ENCODE data around the gene ZW10.

DNA sequence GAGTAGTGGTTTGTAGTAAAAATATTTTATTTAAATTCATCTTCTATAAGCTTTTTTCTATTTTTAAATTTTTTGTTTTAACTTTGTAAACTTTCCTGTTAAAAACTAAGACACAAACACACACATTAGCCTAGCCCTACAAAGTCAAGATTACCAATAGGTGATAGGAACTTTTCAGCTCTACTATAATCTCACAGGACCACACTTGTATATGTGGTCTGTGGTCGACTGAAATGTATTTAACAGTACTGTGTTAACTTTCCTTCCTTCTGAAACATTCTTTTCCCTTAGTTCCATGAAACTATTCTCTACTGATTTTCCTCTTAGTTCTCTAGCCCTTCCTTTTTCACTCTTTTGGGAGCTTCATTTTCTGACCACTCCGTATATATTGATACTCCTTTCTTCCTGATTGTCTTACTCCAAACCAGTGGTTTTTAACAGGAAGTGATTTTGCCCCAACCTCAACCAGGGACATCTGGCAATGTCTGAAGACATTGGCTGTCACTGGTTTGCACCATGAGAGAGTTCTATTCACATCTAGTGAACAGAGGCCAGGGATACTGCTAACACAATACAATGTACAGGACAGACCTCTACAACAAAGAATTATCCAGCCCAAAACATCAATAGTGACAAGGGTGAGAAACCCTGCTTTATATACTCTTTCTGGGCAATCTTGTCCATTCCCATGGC is 8.8 kb downstream of the ZW10 start:
- TF ChIP-seq, protein P1, sequence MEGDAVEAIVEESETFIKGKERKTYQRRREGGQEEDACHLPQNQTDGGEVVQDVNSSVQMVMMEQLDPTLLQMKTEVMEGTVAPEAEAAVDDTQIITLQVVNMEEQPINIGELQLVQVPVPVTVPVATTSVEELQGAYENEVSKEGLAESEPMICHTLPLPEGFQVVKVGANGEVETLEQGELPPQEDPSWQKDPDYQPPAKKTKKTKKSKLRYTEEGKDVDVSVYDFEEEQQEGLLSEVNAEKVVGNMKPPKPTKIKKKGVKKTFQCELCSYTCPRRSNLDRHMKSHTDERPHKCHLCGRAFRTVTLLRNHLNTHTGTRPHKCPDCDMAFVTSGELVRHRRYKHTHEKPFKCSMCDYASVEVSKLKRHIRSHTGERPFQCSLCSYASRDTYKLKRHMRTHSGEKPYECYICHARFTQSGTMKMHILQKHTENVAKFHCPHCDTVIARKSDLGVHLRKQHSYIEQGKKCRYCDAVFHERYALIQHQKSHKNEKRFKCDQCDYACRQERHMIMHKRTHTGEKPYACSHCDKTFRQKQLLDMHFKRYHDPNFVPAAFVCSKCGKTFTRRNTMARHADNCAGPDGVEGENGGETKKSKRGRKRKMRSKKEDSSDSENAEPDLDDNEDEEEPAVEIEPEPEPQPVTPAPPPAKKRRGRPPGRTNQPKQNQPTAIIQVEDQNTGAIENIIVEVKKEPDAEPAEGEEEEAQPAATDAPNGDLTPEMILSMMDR (conservative IDR thresholded peaks at IDR 0.05; ENCODE audit: low read depth in 2 of 2): no peak
- TF ChIP-seq EZH2 (IDR thresholded peaks at IDR 0.05; ENCODE audit: low read depth, unreplicated experiment): no peak
- TF ChIP-seq EZH2phosphoT487 (IDR thresholded peaks at IDR 0.05; ENCODE audit: unreplicated experiment): no peak
- TF ChIP-seq, protein P2, sequence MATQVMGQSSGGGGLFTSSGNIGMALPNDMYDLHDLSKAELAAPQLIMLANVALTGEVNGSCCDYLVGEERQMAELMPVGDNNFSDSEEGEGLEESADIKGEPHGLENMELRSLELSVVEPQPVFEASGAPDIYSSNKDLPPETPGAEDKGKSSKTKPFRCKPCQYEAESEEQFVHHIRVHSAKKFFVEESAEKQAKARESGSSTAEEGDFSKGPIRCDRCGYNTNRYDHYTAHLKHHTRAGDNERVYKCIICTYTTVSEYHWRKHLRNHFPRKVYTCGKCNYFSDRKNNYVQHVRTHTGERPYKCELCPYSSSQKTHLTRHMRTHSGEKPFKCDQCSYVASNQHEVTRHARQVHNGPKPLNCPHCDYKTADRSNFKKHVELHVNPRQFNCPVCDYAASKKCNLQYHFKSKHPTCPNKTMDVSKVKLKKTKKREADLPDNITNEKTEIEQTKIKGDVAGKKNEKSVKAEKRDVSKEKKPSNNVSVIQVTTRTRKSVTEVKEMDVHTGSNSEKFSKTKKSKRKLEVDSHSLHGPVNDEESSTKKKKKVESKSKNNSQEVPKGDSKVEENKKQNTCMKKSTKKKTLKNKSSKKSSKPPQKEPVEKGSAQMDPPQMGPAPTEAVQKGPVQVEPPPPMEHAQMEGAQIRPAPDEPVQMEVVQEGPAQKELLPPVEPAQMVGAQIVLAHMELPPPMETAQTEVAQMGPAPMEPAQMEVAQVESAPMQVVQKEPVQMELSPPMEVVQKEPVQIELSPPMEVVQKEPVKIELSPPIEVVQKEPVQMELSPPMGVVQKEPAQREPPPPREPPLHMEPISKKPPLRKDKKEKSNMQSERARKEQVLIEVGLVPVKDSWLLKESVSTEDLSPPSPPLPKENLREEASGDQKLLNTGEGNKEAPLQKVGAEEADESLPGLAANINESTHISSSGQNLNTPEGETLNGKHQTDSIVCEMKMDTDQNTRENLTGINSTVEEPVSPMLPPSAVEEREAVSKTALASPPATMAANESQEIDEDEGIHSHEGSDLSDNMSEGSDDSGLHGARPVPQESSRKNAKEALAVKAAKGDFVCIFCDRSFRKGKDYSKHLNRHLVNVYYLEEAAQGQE (IDR thresholded peaks at IDR 0.05; ENCODE audit: unreplicated experiment): no peak
- TF ChIP-seq POLR2AphosphoS5 (IDR thresholded peaks at IDR 0.05; ENCODE audit: low read depth): no peak
- TF ChIP-seq, protein P3, sequence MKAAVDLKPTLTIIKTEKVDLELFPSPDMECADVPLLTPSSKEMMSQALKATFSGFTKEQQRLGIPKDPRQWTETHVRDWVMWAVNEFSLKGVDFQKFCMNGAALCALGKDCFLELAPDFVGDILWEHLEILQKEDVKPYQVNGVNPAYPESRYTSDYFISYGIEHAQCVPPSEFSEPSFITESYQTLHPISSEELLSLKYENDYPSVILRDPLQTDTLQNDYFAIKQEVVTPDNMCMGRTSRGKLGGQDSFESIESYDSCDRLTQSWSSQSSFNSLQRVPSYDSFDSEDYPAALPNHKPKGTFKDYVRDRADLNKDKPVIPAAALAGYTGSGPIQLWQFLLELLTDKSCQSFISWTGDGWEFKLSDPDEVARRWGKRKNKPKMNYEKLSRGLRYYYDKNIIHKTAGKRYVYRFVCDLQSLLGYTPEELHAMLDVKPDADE (IDR thresholded peaks at IDR 0.05): no peak
- no peak for TF ChIP-seq JUNB (IDR thresholded peaks at IDR 0.05; ENCODE audit: unreplicated experiment)
- no peak for TF ChIP-seq CREB1 (CRISPR knock-in tag; IDR thresholded peaks at IDR 0.05; ENCODE audit: low read depth)
- TF ChIP-seq NANOG (IDR thresholded peaks at IDR 0.05; ENCODE audit: borderline replicate concordance): no peak
- no peak for TF ChIP-seq STAT1 (IDR thresholded peaks at IDR 0.05; ENCODE audit: unreplicated experiment)
- TF ChIP-seq ZNF114 (CRISPR knock-in tag; IDR thresholded peaks at IDR 0.05): no peak
